B cell (primary cell): ENCODE measurements around the gene WT1.

ENCODE experiments used
- CTCF ChIP-seq: fragments of 200-600 bp; IDR thresholded peaks from one replicate; pipeline ENCODE4 v1.8.0; 2022; ENCODE audit warnings: antibody characterized with exemption, mild to moderate bottlenecking
- EZH2 ChIP-seq: IDR thresholded peaks from 2 replicates; pipeline ENCODE4 v1.6.1; 2012; ENCODE audit warnings: borderline replicate concordance, low read depth, mild to moderate bottlenecking, moderate library complexity, low read length; ENCODE audit not compliant: insufficient read depth, poor library complexity, severe bottlenecking

DNA sequence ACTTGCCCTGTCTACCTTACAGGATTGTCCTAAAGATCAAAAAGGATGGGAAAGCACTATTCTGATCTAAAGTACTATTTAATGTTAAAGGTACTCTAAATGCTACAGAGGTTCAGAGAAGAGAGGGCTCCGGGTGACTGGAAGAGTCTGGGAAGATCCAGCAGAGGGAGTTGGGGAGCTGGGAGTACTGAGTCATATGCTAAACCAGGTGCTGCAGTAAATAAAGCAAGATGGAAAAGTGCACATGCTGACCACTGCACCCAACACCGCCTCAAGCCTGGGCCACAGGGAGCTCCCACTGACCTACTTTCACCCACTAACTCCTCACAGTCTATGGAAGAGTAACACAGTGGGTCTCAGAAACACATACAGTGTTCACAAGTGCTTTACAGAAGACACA lies 49.3 kb downstream of the WT1 start:
- TF ChIP-seq CTCF (no peak), EZH2 (no peak)
